Measurements from ENCODE around the gene TOM1. TPM values are rescaled to one million over a fixed set of nuclear protein-coding genes. Genes with fewer than 3 reads are reported as not detected.

Gene TOM1
- polyA plus RNA-seq, 2 of the 4 experiments (the other 2 are of a cell fraction), result 14.5 to 16.6 TPM

GRCh38 chr22:35250156-35250555 lies 49.5 kb upstream of the TOM1 start (continued):
- TF ChIP-seq RAD21 (conservative IDR thresholded peaks at IDR 0.05 in 1 of 2, IDR thresholded peaks at IDR 0.05 in 1 of 2), result no peak
- no peak for TF ChIP-seq HES2 (IDR thresholded peaks at IDR 0.05)
- no peak for TF ChIP-seq HOXA7 (CRISPR knock-in tag; IDR thresholded peaks at IDR 0.05)
- TF ChIP-seq ATOH8 (CRISPR knock-in tag; IDR thresholded peaks at IDR 0.05; ENCODE audit: low read depth), result no peak
- TF ChIP-seq ZC3H11A (IDR thresholded peaks at IDR 0.05), result no peak
- no peak for TF ChIP-seq EP300 (IDR thresholded peaks at IDR 0.05)
- TF ChIP-seq FOXS1 (CRISPR knock-in tag; IDR thresholded peaks at IDR 0.05), result no peak
- TF ChIP-seq CHD2 (IDR thresholded peaks at IDR 0.05; ENCODE audit: low read length, partially characterized antibody), result no peak

GRCh38 chr22:35253946-35254345 lies 45.7 kb upstream of the TOM1 start:
- no peak for ATAC-seq
- Histone ChIP-seq H3K9me3 (no peaks in the 10 kb centered on the region), H3K4me2 (no peak overlapping the region), H3K4me1 (0 out of 3 replicates have a peak, but pooled peaks cover 5% of the 10 kb centered on the region), H3K27ac (no peak overlapping the region), H3K4me3 (no peak overlapping the region)
- ChIA-PET POLR2A (no interaction called here), CTCF (no interaction called here)
- no peak for DNase-seq (ENCODE audit: low read depth in 1 of 2, low spot score in 1 of 2)
- TF ChIP-seq USF2 (IDR thresholded peaks at IDR 0.05), result no peak
- 28% methylated on average over 2 of the region's 2 CpGs for WGBS (ENCODE audit: missing lambda C conversion rate)
- FAIRE-seq, result no peak

- peak overlapping the region; percentile 100 for H3K27ac ChIP-seq
- peak overlapping the region; percentile 86 for H3K4me2 ChIP-seq
- WGBS (ENCODE audit: missing lambda C conversion rate), result 4% methylated on average over 3 of the region's 3 CpGs
- ChIA-PET CTCF (no interaction called here), POLR2A (interaction anchor here (1.6 kb wide), 1 partner anchor 43 kb away, joined by 4 read pairs; the partner anchor contains the start of gene TOM1)
- DNase-seq (ENCODE audit: low read depth in 1 of 2, low spot score in 1 of 2) (no peak), ATAC-seq (peak; percentile 60; a peak in 5 of 6 replicates), FAIRE-seq (no peak)
- H3K4me1 ChIP-seq, result 0 out of 3 replicates have a peak, but pooled peaks cover 6% of the 10 kb centered on the region
- peak overlapping the region; percentile 82 for H3K4me3 ChIP-seq
- TF ChIP-seq ESRRA (IDR thresholded peaks at IDR 0.05; ENCODE audit: borderline replicate concordance, low read length) (no peak), HES2 (IDR thresholded peaks at IDR 0.05) (no peak), ZFP36 (IDR thresholded peaks at IDR 0.05; ENCODE audit: borderline replicate concordance, partially characterized antibody) (no peak), RAD21 (conservative IDR thresholded peaks at IDR 0.05 in 1 of 2, IDR thresholded peaks at IDR 0.05 in 1 of 2) (no peak), HMGXB4 (CRISPR knock-in tag; IDR thresholded peaks at IDR 0.05; ENCODE audit: borderline replicate concordance) (no peak), JUN (IDR thresholded peaks at IDR 0.05) (no peak), CEBPB (IDR thresholded peaks at IDR 0.05) (no peak), EHMT2 (IDR thresholded peaks at IDR 0.05; ENCODE audit: low read depth) (no peak), ZC3H11A (IDR thresholded peaks at IDR 0.05) (no peak), RFX5 (IDR thresholded peaks at IDR 0.05) (no peak), MAX (IDR thresholded peaks at IDR 0.05) (no peak)
- H3K9me3 ChIP-seq, result no peaks in the 10 kb centered on the region
Observed at GRCh38 chr22:35257002-35257320, 42.7 kb upstream of the TOM1 start.
